Chondrocyte (in vitro differentiated cells): Measurements from ENCODE around the gene PHLDB2. TPM values are rescaled to one million over a fixed set of nuclear protein-coding genes. Genes with fewer than 3 reads are reported as not detected.

ENCODE experiments used
- DNase-seq: peaks from one replicate; pipeline ENCODE4 v3.0.0; 2021; ENCODE audit warnings: mixed read lengths, low spot score
- H3K27ac Mint-ChIP-seq: one replicate; pipeline ENCODE4 v1.8.0; 2021; ENCODE audit warnings: mild to moderate bottlenecking, moderate library complexity, mixed read lengths; ENCODE audit not compliant: unreplicated experiment
- H3K27me3 Mint-ChIP-seq: 2 replicates; pipeline ENCODE4 v1.8.0; 2021; ENCODE audit warnings: low read depth, mixed read lengths
- H3K36me3 Mint-ChIP-seq: 2 replicates; pipeline ENCODE4 v1.8.0; 2021; ENCODE audit warnings: low read depth, mixed read lengths
- H3K4me1 Mint-ChIP-seq: 2 replicates; pipeline ENCODE4 v1.8.0; 2021; ENCODE audit warnings: low read depth, mild to moderate bottlenecking, mixed read lengths
- H3K4me3 Mint-ChIP-seq: one replicate; pipeline ENCODE4 v1.8.0; 2021; ENCODE audit warnings: mild to moderate bottlenecking, moderate library complexity, mixed read lengths; ENCODE audit not compliant: unreplicated experiment
- H3K9me3 Mint-ChIP-seq: 2 replicates; pipeline ENCODE4 v1.8.0; 2021; ENCODE audit warnings: low read depth, mixed read lengths
- total RNA-seq: library from RNA; stranded (reverse); gene quantifications from 3 replicates; pipeline ENCODE4 v1.2.1, GENCODE V29; 2021
- TF ChIP-seq, protein P1 (sequence below): fragments of 200-600 bp; sonication (generic); IDR thresholded peaks from 2 replicates; pipeline ENCODE4 v1.5.0; 2021; ENCODE audit warnings: antibody characterized with exemption, mild to moderate bottlenecking, moderate library complexity

PHLDB2 gene
- total RNA-seq, 1 donor from 2014 or later = 138 TPM

DNA sequence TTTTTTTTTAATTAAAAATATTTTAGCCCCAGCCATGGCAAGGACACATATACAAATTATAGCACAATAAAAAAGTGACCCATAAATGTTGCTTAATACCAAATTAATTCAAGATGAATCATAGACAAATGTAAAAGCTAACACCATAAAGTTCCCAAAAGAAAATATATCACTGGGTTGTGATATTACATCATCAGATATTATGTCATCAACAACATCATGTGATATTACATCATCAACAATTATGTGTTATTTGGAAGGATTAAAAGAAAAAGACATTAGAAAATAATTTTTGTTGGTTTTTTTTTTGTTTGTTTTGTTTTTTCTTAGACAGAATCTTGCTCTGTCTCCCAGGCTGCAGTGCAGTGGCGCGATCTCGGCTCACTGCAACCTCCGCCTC lies 85.3 kb downstream of the PHLDB2 start:
- H3K36me3 Mint-ChIP-seq = peaks cover 46% of the 10 kb centered on the region

DNA sequence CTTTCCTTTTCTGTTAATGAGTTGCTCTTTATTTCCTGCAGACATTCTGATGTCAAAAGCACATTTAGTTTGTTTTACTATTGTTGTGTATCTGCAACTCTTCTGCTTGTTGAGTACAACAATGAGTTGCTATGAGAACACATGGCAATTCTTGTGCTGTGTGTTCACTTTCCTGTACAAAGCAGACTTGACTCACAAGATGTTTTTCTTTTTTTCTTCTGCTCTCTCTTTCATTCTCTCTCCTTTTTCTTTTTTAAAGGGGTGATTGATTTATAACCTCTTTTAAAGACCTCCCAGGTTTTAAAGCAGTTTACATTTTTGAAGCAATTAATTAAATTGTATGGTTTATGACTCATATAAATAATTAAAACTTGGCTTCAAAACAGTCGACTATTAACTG lies 88.2 kb downstream of the PHLDB2 start:
- DNase-seq = no peak
- H3K4me3 Mint-ChIP-seq = no peak overlapping the region
- H3K27ac Mint-ChIP-seq = peak overlapping the region; percentile 42
- H3K4me1 Mint-ChIP-seq = peaks cover 8% of the 10 kb centered on the region
- TF ChIP-seq, protein P1, sequence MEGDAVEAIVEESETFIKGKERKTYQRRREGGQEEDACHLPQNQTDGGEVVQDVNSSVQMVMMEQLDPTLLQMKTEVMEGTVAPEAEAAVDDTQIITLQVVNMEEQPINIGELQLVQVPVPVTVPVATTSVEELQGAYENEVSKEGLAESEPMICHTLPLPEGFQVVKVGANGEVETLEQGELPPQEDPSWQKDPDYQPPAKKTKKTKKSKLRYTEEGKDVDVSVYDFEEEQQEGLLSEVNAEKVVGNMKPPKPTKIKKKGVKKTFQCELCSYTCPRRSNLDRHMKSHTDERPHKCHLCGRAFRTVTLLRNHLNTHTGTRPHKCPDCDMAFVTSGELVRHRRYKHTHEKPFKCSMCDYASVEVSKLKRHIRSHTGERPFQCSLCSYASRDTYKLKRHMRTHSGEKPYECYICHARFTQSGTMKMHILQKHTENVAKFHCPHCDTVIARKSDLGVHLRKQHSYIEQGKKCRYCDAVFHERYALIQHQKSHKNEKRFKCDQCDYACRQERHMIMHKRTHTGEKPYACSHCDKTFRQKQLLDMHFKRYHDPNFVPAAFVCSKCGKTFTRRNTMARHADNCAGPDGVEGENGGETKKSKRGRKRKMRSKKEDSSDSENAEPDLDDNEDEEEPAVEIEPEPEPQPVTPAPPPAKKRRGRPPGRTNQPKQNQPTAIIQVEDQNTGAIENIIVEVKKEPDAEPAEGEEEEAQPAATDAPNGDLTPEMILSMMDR = no peak
- H3K9me3 Mint-ChIP-seq = no peaks in the 10 kb centered on the region
- H3K36me3 Mint-ChIP-seq = peaks cover 39% of the 10 kb centered on the region
- no peaks in the 10 kb centered on the region for H3K27me3 Mint-ChIP-seq

More for the DNA sequence above, 85.3 kb downstream of the PHLDB2 start:
- Mint-ChIP-seq H3K9me3 (no peaks in the 10 kb centered on the region), H3K27ac (peak overlapping the region; percentile 27), H3K4me3 (no peak overlapping the region), H3K4me1 (peaks cover 18% of the 10 kb centered on the region), H3K27me3 (no peaks in the 10 kb centered on the region)
- no peak for DNase-seq
- TF ChIP-seq, protein P1 = no peak

- Mint-ChIP-seq H3K27me3 (no peaks in the 10 kb centered on the region), H3K36me3 (peaks cover 44% of the 10 kb centered on the region), H3K9me3 (no peaks in the 10 kb centered on the region), H3K27ac (no peak overlapping the region), H3K4me3 (no peak overlapping the region), H3K4me1 (peaks cover 8% of the 10 kb centered on the region)
- TF ChIP-seq, protein P1 = no peak
- no peak for DNase-seq
Observed at GRCh38 chr3:111948786-111949185, 89.7 kb downstream of the PHLDB2 start.

GRCh38 chr3:111949712-111950111 lies 90.6 kb downstream of the PHLDB2 start:
- Mint-ChIP-seq H3K4me3 (no peak overlapping the region), H3K36me3 (peaks cover 45% of the 10 kb centered on the region), H3K27me3 (no peaks in the 10 kb centered on the region), H3K4me1 (peaks cover 15% of the 10 kb centered on the region), H3K27ac (no peak overlapping the region), H3K9me3 (no peaks in the 10 kb centered on the region)
- TF ChIP-seq, protein P1 = no peak
- no peak for DNase-seq

DNA sequence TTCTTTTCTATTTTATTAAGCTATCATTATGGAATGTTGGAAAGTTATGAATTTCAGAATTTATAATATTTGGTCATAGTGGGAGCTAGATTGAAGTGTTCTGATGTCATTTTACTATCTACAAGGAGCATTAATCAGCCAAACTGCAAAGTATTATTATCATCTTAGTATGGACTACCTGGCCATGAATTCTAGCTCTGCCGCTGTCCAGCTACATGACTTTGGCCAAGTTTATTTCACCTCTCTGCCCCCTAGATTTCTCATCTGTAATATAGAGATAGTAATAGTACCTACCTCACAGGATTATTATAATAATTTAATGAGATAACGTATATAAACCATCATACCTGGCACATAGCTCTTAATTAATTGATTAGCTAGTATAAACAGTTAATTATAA lies 92.0 kb downstream of the PHLDB2 start:
- no peak for DNase-seq
- Mint-ChIP-seq H3K27ac (no peak overlapping the region), H3K27me3 (no peaks in the 10 kb centered on the region), H3K36me3 (peaks cover 37% of the 10 kb centered on the region), H3K4me1 (peaks cover 16% of the 10 kb centered on the region), H3K9me3 (no peaks in the 10 kb centered on the region), H3K4me3 (no peak overlapping the region)
- TF ChIP-seq, protein P1 = no peak
